Stimulated activated CD4-positive, alpha-beta T cell treated with anti-CD3 and anti-CD28 coated beads, TNF-alpha, amount 100 ng/mL, for 24 hours (primary cell): Measurements from ENCODE around the gene CNTFR.

Experiments
- DNase-seq, 3 experiments: peaks; one replicate each; pipeline ENCODE4 v3.0.0-alpha.2; 2020; ENCODE audit warnings: low read depth in 3 of 3

CNTFR gene

GRCh38 chr9:34572092-34572491 is 17.4 kb downstream of the CNTFR start:
- DNase-seq = no peak

GRCh38 chr9:34571481-34571810 is 18.1 kb downstream of the CNTFR start:
- DNase-seq = no peak

DNA sequence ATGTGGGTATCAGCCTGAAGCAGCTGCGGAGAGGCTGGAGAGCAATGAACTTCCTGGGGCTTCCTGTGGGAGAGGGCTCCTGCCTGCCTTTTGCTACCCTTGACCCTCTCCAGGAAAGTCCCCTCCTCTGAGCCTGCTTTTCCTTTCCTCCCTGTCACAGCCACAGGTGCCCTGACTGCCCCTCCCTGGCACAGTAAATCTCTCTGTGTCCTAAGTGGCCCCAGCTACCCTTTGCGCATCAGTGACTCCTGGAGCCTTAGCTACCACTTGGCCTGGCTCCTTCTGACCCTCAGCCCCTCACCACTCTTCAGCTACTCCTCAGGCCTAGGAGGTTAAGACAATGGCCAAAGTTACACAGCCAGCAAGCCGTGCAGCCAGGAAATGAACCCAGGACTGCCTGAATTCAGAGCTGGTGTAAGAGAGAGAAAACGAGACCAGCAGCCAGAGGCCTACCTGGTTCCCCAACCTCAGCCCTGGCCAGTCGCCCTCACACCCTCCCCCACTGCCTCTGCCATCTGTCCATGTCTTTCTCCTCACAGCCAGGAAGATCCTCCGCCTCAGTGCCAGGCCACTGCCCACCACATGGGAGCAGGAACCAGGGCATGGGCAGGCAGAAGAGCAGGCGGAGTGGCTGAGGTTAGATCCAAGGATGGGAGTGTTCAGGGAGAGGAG is 18.6 kb downstream of the CNTFR start:
- no peak for DNase-seq

DNA sequence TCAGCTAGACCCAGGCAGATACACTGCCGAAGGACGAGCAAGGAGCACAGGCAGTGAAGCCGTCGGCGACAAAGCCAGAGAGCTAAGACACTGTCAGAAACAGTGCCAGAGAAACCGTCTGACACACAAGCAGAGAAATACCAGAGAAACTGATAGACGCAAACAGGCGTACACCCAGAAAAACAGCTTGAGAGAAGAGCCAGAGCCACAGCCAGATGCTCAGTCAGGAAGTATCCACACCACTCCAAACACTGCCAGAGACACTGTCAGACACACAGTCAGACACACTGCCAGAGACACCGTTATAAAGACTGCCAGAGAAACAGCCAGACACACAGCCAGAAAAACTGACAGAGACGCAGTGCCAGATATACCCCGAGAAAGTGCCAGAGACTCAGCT is 19.1 kb downstream of the CNTFR start:
- no peak for DNase-seq

GRCh38 chr9:34568774-34569173 is 20.8 kb downstream of the CNTFR start:
- no peak for DNase-seq

DNA sequence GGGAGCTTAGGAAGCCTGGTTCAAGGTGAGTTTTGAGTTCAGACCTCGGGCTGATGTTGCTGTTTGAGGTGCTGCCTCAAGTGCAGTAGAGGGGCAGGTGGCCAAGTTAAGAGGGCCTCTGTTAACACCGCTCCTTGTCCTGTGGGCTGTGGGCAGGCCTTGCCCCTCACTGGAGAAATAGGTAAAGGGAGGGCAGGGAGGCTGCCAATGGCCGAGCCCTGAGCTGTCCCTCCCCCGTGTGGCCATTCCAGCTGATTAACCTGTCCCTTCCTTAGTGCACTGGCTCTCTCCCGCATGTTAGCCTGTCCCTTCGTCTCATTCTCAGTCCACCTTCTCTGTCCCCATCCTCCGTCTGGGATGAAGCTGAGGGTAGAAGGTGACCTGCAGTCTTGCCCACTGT is 21.4 kb downstream of the CNTFR start:
- no peak for DNase-seq

DNA sequence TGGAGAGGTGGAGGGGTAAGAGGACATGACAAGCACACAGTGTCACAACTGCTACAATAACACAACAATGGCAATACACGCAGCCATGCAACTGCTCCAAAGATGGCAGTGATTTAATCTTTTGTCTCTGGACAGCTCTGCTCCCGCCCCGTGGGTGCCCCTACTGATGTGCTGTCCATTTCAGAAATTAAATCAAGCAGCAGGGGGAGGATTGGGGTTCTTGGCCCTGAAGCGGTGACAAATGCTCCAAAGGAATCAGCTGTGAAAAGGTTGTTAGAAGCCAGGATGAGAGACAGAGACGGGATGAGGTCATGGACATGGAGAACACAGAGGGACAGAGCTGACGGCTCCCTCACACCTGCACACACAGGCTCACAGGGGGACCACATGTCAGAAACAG is 22.6 kb downstream of the CNTFR start:
- no peak for DNase-seq

DNA sequence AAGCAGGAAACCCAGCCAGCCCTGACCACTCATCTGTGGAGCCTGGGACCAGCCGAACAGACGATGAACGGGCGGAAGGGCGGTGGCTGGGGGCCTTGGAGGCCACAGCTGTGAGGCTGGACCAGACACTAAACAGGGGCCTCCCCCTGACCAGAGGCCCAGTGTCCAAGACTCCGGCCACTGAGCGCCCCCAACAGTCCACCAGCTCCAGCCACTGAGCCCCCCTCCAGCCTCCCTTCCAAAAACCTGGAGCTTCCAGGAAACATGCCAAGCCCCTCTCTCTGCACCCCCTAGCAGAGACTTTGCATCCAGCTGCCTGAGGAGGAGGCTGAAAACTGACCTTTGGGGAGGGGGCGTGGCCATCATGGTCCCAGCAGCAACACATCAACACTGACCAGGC is 23.2 kb downstream of the CNTFR start:
- no peak for DNase-seq

DNA sequence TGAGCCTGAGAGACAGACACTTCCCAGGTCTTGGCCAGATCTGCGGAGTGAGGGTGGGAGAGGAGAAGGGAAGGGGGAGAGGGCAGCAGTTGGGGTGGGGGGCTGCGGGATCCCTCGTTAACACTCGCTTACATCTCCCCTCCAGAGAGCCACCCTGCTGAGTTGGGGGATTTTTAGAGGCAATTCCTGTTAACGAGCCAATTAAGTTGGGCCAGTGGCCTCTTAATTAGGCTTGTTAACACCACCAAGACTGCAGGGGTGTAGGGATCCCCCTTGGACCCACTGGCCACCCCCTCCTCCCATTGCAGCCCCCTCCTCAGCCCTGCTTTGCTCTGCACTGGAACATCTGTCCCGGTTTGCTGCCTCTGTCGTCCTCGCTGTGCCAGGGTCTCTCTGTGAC is 23.7 kb downstream of the CNTFR start:
- DNase-seq = no peak

DNA sequence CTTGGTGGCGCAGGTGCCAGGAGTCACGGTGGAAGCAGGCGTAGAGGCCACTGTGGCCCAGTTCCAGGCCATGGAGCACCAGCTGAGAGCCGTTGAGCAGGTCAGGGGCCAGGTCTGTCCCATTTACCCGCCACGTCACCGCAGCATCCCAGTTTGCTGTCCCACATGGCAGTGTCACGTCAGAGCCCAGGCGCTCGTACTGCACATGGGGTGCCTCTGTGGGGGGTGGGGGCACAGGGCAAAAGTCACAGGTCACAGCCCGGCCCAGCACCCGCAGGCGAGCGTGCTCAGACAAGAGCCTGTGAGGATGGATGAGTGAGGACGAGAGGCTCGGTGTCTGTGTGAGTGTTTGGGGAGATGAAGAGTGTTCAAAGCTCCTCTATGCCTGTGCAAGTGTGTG is 24.9 kb downstream of the CNTFR start:
- no peak for DNase-seq

- no peak for DNase-seq
Observed at GRCh38 chr9:34563262-34563661, 26.3 kb downstream of the CNTFR start.

DNA sequence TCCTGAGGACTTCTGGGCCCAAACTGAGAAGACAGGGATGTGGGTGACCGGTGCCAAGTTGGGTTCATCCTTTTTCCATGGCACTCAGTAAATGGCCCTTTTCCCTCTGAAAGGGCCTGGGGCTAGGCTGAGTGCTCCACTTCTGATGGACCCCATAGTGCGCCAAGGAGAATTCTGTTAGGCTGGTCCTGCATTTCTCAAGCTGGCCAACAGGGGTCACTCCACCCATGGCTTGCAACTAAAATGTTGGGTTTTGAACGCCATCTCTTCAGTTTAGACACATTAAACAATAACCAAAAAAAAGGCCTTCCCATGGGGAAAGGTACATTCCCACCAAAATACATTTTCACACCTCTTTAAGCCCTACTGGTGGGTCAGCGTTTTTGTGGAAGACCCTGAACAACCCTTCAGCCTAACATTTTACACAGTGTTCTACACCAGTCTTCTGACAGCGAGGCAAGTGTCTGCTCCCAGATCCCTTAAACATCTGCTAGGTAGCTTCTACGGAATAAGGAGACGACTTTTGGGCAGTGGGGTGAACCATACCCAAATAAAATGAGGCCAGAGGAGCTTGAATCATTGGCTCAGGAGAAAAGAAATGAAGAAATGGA is 27.3 kb downstream of the CNTFR start:
- peak in 1 of 3 experiments; percentile 37 for DNase-seq

DNA sequence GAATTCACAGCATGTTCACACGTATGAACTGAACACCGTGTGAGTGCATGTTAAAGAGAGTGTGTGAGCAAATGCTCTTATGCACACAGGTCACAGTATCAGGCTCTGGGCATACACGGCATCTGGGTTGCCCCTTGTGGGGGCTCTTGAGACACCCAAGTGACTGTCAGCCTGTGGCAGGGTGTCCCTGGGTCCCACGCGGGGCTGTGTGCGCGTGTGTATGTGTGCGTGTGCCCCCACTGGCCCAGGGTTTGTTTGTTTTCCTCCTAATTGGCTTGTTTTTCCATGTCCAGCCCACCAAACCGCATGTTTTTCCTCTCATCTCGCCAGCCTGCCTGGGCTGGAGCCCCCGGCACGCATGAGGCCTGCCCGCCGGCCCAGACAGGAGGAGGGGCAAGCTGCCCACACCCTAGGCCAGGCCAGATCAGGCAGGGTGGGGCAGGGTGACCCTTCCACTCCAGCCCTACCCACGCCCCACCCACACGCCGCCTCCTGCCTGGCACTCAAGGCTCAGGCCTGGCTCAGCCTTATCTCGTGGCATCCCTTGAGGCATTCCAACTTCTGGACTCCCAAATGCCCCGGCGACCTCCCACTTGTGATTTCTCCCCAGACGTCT is 28.8 kb downstream of the CNTFR start:
- DNase-seq = no peak

- no peak for DNase-seq
Observed at GRCh38 chr9:34559624-34560455, 29.7 kb downstream of the CNTFR start.

GRCh38 chr9:34558919-34559623 is 30.5 kb downstream of the CNTFR start:
- no peak for DNase-seq

DNA sequence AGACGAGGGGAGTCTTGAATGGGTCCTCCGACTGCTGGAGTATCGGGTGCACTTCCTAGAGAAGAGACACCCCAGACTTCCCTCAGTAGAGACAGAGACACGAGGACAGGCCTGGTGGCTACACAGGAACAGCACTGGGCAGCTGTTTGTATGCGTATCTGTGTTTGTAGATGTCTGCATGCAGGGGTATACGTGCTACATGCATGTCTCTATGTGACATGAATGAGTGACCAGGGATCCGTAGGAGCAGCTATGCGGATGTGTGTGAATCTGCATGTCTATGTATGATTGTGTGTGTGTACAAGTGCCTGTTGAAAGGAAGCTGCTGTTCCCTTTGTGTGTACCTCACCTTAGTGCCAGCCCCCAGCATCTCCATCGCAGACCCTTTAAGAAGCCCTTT is 31.2 kb downstream of the CNTFR start:
- DNase-seq = no peak

- DNase-seq = no peak
Observed at GRCh38 chr9:34557426-34558321, 31.9 kb downstream of the CNTFR start.

DNA sequence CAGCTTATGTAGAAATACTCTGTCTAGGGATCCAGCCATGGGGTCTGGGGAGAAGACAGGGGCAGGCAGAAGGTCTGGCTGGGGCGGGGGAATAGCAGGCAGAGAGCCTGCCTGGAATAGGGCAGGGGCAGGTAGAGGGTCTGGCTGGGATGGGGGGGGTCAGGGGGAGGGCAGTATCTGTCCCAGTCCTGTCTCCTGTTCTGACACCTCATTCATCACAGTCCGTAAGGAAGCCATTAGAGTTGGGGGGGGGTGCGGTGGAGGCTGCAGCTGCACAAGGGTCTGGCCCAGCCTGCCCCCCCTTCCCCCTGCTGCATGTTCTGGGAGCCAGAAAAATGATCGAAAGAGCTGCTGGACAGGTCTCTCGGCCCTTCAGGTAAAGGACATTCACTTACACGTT is 32.6 kb downstream of the CNTFR start:
- DNase-seq = no peak

- no peak for DNase-seq
Observed at GRCh38 chr9:34555936-34556525, 33.5 kb downstream of the CNTFR start.

DNA sequence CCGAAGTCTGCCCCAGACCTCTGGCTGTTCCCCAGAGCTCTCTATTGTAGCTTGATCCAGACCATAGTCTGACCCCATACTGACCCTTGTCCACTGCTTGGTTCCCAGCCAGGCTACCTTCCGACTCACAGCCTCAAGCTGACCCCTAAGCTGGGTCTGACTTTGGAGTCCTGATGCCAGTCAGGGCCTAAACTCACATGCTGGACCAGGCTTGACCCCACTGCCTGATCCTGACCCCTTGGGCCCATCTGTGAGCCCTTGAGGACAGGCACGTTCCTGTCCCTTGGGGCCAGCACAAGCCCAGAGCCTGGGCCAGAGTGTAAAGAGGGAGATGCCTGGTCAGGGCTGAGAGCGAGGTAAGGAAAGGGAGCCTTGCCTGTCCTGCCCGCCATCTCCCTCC is 34.0 kb downstream of the CNTFR start:
- no peak for DNase-seq

GRCh38 chr9:34555002-34555348 is 34.5 kb downstream of the CNTFR start:
- no peak for DNase-seq
